Measurements from ENCODE around the gene HPS4.

HPS4 gene

GRCh38 chr22:26463101-26463661, 20.4 kb downstream of the HPS4 start:
- DNase-seq, result peak; percentile 88

DNA sequence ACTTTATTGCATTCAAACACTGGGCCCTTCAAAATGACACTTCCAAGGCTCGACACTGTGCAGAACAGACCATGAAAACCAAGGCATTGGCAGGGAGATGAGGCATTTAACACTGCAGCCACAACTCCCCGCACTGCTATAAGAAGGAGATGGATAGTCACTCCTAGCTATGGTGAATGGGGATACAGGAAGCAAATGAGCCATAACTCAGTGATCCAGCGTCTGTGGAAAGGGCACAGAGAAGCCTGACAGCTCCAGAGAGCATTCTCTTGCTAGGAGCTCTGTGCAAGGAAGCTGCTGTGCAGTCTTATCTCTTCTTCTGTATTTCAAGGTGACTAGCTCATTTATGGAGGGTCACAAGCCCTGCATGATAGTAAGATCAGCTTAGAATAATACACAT, 20.9 kb downstream of the HPS4 start:
- DNase-seq, result no peak

DNA sequence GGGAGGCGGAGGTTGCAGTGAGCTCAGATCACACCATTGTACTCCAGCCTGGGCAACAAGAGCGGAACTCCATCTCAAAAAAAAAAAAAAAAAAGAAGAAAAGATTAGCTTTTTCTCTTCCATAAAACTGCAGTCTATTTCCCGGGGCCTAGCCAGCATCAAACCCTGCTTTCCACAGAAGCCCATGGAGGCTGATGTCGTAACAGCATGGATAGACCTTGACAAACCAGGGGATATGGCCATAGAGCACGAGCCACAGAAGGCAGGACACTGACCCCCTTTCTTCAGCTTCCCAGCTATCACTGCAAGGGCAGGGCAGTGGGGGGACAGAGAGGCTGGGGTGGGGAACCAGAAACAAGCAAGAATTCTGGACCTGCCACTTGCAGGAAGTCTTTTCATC, 21.5 kb downstream of the HPS4 start:
- DNase-seq, result no peak

DNA sequence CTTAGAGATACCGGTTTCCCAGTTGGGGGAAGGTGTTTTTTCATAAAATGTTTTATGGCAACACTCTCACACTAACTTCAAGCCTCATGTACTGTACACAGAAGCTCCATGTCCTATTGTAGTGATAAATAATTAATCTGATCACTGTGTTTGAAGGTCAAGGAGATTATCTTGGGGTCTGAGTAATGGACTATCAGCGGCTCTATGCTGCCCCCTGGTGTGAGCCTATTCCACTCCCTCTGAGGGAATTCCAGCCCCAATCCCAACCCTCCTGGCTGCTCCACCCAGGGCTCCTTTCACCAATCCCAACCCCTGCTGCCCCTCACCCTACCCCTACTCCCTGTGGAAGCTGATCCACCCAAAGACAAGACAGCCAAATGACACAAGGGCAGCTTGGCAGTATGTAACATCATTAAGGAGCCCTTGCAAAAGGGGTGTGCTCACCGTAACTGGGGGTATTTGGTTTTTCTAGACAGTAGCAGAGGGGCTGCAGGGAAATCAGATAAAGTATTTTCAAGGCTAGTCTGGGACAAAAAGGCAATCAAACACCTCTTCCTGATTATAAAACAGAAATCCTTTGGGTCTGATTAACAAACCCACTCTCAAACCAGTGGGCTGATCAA, 22.3 kb downstream of the HPS4 start:
- DNase-seq, result peak; percentile 92

DNA sequence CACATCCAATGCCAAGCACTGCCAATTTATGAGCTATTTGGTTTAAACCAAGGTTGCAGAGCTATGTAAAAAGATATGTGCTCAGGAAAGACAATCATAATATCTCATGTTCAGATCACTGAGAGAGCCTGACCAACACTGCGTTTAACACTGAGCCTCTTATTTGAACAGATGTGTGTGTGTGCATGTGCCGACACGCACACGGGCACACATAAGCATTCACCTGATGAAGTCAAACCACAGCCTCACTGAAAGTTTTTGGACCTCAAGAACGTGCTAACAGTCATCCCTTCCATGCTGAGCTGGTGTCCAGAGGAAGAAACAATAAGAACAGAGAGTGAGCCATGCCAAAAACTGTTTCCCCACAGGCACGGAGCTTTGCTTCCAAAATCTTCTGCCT, 23.4 kb downstream of the HPS4 start:
- no peak for DNase-seq

GRCh38 chr22:26457661-26458272, 25.8 kb downstream of the HPS4 start:
- no peak for DNase-seq

- no peak for DNase-seq
Measured at GRCh38 chr22:26453812-26454500, 29.6 kb downstream of the HPS4 start.

DNA sequence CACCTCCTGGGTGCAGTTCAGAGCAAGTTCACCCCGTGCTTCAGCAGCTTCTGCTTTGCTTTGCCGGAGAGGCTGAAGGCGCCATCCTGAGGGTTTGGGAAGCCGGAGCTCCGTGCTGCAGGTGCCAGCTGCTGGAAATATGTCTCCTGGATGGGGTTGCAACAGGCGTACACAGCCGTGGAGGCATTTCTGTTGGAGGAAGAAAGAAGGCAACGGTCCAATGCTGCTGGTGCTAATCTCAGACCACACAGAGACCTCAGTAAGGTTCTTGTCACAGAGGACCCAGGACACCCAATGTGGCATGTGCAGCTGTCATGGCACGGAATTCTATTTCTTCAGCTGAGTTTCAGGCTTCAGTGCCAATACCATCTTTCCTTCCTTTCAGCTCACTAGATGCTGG, 30.4 kb downstream of the HPS4 start:
- no peak for DNase-seq

DNA sequence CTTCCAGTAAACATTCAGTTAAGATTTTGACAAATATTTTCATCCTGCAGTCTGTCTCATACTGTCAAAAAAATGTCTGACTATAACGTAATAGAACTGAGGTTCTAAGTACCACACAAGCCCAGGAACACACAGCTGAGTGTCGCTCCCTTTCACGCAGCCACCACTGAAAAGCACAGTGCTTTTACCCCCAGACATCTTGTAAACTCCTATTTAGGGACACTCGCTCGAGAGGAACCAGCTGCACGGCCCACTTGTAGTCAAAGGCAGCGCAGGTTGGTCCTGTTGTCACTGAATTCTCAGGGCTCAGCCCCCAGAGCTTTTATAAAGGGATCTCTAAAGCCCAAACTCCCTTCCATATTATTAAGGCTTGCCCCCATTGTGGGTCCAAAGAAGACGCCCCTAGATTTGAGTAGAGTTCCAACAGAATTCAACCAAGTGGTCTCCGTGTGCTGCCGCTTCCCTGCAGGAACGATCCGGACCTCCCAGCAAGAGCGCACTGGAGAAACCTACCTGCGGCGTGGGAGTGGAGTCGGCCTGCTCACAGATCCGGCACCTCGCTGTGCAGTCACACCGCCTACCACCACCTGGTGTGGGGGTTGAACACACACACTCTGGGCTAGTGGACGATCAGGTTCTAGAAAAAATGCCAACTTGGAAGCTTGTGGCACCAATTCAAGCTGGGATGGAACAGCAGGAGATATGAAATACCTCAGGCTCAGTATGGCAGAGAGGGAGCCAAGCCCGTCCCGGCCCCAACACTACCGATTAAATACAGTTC, 31.2 kb downstream of the HPS4 start:
- DNase-seq, result no peak

DNA sequence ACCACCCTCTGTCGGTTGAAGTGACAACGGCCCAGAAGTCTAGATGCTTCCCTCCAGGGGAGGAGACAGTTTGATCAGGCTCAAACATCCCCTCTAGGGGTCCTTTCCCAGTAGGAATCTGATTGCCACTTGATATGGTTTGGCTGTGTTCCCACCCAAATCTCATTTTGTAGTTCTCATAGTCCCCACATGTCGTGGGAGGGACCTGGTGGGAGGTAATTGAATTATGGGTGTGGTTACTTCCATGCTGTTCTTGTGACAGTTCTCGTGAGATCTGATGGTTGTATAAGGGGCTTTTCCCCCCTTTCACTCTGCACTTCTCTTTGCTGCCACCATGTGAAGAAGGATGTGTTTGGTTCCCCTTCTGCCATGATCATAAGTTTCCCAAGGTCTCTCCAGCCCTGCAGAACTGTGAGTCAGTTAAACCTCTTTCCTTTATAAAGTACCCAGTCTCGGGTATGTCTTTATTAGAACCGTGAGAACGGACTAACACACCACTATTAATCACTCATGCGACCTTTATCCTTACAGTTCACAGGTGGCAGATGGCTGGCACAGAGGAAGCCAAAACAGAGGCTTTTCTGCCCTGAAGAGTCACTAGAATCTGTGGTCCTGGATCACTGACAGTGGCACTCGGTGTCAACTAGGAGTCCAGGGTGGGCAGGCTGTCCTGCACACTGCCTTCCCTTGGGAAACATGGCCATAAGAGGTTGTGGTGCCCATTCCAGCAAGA, 33.0 kb downstream of the HPS4 start:
- DNase-seq, result no peak

- DNase-seq, result no peak
Measured at GRCh38 chr22:26448941-26449340, 34.6 kb downstream of the HPS4 start.

GRCh38 chr22:26448334-26448733, 35.2 kb downstream of the HPS4 start:
- DNase-seq, result no peak

DNA sequence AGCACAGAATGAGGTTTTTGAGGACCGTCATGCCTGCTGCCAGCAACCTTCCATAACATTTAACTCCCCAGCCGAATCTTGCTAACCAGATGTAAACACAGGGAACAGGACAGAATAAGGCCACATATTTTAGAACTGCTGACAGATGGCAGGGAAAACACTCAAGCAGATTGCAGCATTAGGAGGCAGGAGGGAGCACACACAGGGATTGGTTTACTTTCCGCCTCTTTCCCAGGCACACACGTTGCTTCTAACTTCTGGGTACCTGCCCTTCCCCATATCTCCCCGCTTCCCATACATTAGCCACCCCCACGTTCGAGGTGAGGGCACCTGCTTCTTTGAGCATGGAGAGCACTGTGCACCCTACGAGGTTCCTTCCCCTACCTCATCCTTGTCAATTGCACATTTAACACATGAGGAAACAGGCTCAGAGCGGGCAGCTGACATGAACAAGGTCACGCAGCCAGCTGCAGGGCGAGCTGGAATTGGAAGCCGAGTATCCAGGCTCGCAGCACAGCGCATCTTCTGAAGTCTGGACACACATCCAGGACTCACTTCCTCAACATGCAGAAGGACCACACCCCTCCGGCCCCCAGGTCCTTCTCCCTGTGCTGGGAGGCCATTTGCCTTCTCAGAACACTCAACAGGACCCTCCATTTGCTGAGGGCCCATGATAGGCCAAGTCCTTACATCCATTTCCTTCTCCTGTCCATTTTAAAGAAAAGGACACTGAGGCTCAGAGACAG, 35.8 kb downstream of the HPS4 start:
- no peak for DNase-seq

- no peak for DNase-seq
Measured at GRCh38 chr22:26446808-26447515, 36.6 kb downstream of the HPS4 start.

DNA sequence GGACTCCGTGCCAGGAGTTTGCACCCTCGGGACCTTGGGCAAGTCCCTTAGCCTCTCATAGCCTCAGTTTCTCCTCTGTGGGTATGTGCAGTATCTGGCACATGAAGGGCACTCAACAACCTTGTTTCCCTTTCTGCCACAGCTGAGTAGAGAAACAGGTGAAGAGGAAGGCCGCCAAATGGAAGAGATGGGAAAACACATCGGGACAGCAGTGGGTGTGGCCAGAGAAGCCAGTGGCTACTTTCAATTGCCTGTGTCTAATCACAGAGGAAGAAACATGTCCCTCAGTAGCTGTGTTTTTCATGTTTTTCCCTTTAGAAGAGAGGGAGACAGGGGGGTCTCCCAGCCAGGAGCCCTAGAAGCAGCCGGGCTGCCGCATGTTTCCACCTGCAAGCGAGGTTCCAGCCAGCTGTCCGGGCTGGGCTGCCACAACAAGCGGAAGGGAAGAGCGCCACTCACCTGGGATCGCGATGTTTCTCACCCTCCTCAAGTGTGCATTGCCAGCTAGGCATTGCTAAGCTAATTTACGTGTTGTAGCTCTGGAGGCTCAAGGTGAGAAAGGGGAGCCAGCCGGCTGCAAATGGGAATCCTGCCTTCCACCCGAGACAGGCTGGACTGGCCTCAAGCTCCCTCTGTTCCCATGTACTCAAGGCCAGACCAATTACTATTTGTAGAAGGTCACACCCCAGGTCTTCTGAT, 37.9 kb downstream of the HPS4 start:
- no peak for DNase-seq

GRCh38 chr22:26444777-26445176, 38.8 kb downstream of the HPS4 start:
- DNase-seq, result no peak

DNA sequence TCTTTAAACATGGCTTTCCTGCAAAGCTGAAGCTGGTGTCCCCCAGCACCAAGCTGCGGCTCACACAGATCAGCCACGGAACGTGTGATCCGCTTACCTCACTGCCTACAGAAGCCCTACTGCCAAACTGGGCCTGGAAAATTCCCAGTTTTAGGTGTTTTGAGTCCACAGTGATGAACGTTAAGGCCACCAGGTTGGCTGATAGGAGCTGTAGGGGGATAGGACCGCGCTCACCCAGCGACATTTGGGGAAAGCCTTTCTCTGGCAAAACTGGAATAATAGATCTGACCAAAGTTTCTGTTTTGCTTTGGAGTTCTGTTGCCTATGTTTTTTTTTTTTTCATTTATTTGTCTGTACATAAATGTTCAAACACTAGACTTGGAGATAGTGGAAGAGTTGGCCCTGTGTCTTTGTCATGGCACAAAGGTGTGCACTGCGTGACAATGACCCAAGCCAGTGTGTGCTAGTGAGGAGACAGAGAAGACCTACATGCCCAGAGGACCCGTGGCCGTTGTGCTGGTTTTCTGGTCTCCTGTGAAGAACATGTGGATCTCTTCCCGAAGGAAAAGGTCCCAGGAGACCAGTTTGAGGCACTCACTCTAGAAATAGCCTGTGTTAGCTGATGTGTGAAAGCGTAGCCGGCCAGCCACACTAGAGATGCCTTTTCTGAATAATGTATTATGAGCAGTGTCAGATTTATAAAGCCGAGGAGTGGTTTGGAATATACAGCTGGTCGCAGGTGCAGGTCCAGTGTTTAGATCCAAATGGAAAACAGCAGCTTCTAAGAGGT, 39.5 kb downstream of the HPS4 start:
- DNase-seq, result peak; percentile 80

DNA sequence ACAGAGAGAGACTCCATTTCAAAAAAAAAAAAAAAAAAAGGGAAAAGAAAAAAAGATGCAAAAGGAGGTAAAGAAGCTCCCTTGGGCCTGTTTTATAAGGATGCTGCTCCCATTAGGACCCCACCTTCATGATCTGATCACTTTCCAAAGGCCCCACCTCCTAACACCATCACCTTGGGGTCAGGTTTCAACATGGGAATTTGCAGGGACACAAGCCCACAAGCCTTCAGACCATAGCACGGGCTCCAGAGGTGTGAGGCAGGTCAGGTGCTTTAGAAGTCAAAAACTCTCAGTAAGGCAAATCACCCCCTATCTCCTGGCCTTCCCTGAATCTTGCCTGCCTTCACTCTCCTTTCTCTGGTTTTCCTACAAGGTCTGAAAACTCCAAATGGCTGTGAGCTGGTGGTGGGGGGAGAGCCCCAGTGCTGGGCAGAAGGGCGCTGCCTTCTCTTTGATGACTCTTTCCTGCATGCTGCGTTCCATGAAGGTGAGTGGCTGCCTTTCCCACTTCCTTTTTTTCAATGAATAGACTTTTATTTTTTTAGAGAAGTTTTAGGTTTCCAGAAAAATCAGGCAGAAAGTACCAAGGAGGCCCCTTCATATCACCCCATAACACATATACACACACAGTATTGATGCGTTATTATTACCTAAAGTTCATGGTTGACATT, 41.4 kb downstream of the HPS4 start:
- DNase-seq, result no peak

- no peak for DNase-seq
Measured at GRCh38 chr22:26439559-26439958, 44.0 kb downstream of the HPS4 start.

Measured in eye (tissue), 1 donor.